ENCODE results near the gene ZNF771. TPM values are rescaled to one million over a fixed set of nuclear protein-coding genes. Genes with fewer than 3 reads are reported as not detected.

The ZNF771 gene
- total and polyA plus RNA-seq, 8 donors, result 1.5 to 5.0 (median 3.2) TPM

GRCh38 chr16:30407804-30408534, 563 bp downstream of the ZNF771 start:
- DNase-seq (no peak), ATAC-seq (peak; percentile 2 to 25 (median 6)), FAIRE-seq (no peak)
- intact Hi-C loops (cut with DNase I), result no loop called here
- WGBS, 2 donors, result 10 to 23% methylated on average over 9 to 18 of the region's 19 CpGs
- Histone ChIP-seq H3K27ac (peak overlapping the region; percentile 54 to 86 (median 79)), H3K4me1 (peaks cover 4 to 14% (median 7%) of the 10 kb centered on the region in 3 donors), H3K9me3 (no peaks in the 10 kb centered on the region), H3K36me3 (no peaks in the 10 kb centered on the region), H3K27me3 (no peaks in the 10 kb centered on the region), H3K4me3 (peak overlapping the region; percentile 52 to 66 (median 60))
- TF ChIP-seq CTCF (IDR thresholded peaks at IDR 0.05), result no peak

GRCh38 chr16:30409125-30410060, 2.0 kb downstream of the ZNF771 start:
- peak; percentile 91 to 97 (median 96) for TF ChIP-seq CTCF (IDR thresholded peaks at IDR 0.05)
- ATAC-seq (peak; percentile 55 to 81 (median 72)), FAIRE-seq (no peak), DNase-seq (peak; percentile 86 to 99 (median 94))
- H3K4me3 ChIP-seq, result no peak overlapping the region
- no peaks in the 10 kb centered on the region for H3K27me3 ChIP-seq
- intact Hi-C loops (cut with DNase I), result no loop called here
- no peaks in the 10 kb centered on the region for H3K9me3 ChIP-seq
- H3K36me3 ChIP-seq, result no peaks in the 10 kb centered on the region
- H3K27ac ChIP-seq, result peak overlapping the region in 2 of 4 donors; percentile 47 to 62
- H3K4me1 ChIP-seq, result peaks cover 18 to 28% (median 21%) of the 10 kb centered on the region in 3 donors
- WGBS, 2 donors, result 31 to 43% methylated on average over 15 of the region's 15 CpGs

- ATAC-seq (no peak), FAIRE-seq (no peak), DNase-seq (no peak)
- Histone ChIP-seq H3K27me3 (no peaks in the 10 kb centered on the region), H3K9me3 (no peaks in the 10 kb centered on the region), H3K4me3 (no peak overlapping the region), H3K4me1 (peaks cover 20 to 34% (median 24%) of the 10 kb centered on the region in 3 donors), H3K36me3 (no peaks in the 10 kb centered on the region), H3K27ac (peak overlapping the region; percentile 37 to 75 (median 58))
- 64 to 66% methylated on average over 6 of the region's 6 CpGs for WGBS, 2 donors
- TF ChIP-seq CTCF (IDR thresholded peaks at IDR 0.05), result no peak
- intact Hi-C loops (cut with DNase I), result no loop called here
Observed at GRCh38 chr16:30413112-30413806, 5.9 kb downstream of the ZNF771 start.

GRCh38 chr16:30414159-30414558, 6.8 kb downstream of the ZNF771 start:
- Histone ChIP-seq H3K27ac (peak overlapping the region; percentile 37 to 75 (median 58)), H3K4me3 (no peak overlapping the region), H3K4me1 (peaks cover 20 to 32% (median 21%) of the 10 kb centered on the region in 3 donors), H3K36me3 (no peaks in the 10 kb centered on the region), H3K9me3 (no peaks in the 10 kb centered on the region), H3K27me3 (no peaks in the 10 kb centered on the region)
- DNase-seq, result peak in 2 of 6 donors; percentile 57
- ATAC-seq, result peak; percentile 0 to 22 (median 18)
- intact Hi-C loops (cut with DNase I), result no loop called here
- no peak for FAIRE-seq
- WGBS, 2 donors, result 43 to 46% methylated on average over 5 of the region's 5 CpGs
- no peak for TF ChIP-seq CTCF (IDR thresholded peaks at IDR 0.05)
